Measurements from ENCODE around the gene GON4L. TPM values are rescaled to one million over a fixed set of nuclear protein-coding genes. Genes with fewer than 3 reads are reported as not detected.

GON4L gene
- total RNA-seq, 1 donor from 2014 or later: 20.5 TPM

GRCh38 chr1:155880950-155881349 is 23.9 kb upstream of the GON4L start:
- Histone ChIP-seq H3K27me3 (ENCODE audit: control insufficient read depth, insufficient read depth, low read length) (no peaks in the 10 kb centered on the region), H3K4me3 (ENCODE audit: low read depth, low read length) (no peak overlapping the region), H3K36me3 (ENCODE audit: control insufficient read depth, insufficient read depth, low read length) (no peaks in the 10 kb centered on the region)
- DNase-seq (ENCODE audit: low read depth): no peak
- no peak for TF ChIP-seq CTCF (IDR thresholded peaks at IDR 0.05; ENCODE audit: insufficient read depth, low read length, severe bottlenecking)
- no peak for FAIRE-seq

GRCh38 chr1:155880251-155880650 is 23.2 kb upstream of the GON4L start:
- FAIRE-seq (no peak), DNase-seq (ENCODE audit: low read depth) (no peak)
- no peaks in the 10 kb centered on the region for H3K36me3 ChIP-seq (ENCODE audit: control insufficient read depth, insufficient read depth, low read length)
- no peak for TF ChIP-seq CTCF (IDR thresholded peaks at IDR 0.05; ENCODE audit: insufficient read depth, low read length, severe bottlenecking)
- H3K4me3 ChIP-seq (ENCODE audit: low read depth, low read length): no peak overlapping the region
- no peaks in the 10 kb centered on the region for H3K27me3 ChIP-seq (ENCODE audit: control insufficient read depth, insufficient read depth, low read length)

GRCh38 chr1:155877945-155878344 is 20.9 kb upstream of the GON4L start:
- FAIRE-seq (no peak), DNase-seq (ENCODE audit: low read depth) (no peak)
- Histone ChIP-seq H3K4me3 (ENCODE audit: low read depth, low read length) (no peak overlapping the region), H3K27me3 (ENCODE audit: control insufficient read depth, insufficient read depth, low read length) (no peaks in the 10 kb centered on the region), H3K36me3 (ENCODE audit: control insufficient read depth, insufficient read depth, low read length) (no peaks in the 10 kb centered on the region)
- TF ChIP-seq CTCF (IDR thresholded peaks at IDR 0.05; ENCODE audit: insufficient read depth, low read length, severe bottlenecking): no peak

- FAIRE-seq: no peak
- TF ChIP-seq CTCF (IDR thresholded peaks at IDR 0.05; ENCODE audit: insufficient read depth, low read length, severe bottlenecking): no peak
- no peaks in the 10 kb centered on the region for H3K27me3 ChIP-seq (ENCODE audit: control insufficient read depth, insufficient read depth, low read length)
- H3K36me3 ChIP-seq (ENCODE audit: control insufficient read depth, insufficient read depth, low read length): no peaks in the 10 kb centered on the region
- H3K4me3 ChIP-seq (ENCODE audit: low read depth, low read length): no peak overlapping the region
- DNase-seq (ENCODE audit: low read depth): peak; percentile 76
Observed at GRCh38 chr1:155873860-155874259, 16.8 kb upstream of the GON4L start.

GRCh38 chr1:155872527-155872926 is 15.5 kb upstream of the GON4L start:
- DNase-seq (ENCODE audit: low read depth) (no peak), FAIRE-seq (no peak)
- H3K27me3 ChIP-seq (ENCODE audit: control insufficient read depth, insufficient read depth, low read length): no peaks in the 10 kb centered on the region
- no peak overlapping the region for H3K4me3 ChIP-seq (ENCODE audit: low read depth, low read length)
- no peaks in the 10 kb centered on the region for H3K36me3 ChIP-seq (ENCODE audit: control insufficient read depth, insufficient read depth, low read length)
- no peak for TF ChIP-seq CTCF (IDR thresholded peaks at IDR 0.05; ENCODE audit: insufficient read depth, low read length, severe bottlenecking)

GRCh38 chr1:155871390-155871789 is 14.4 kb upstream of the GON4L start:
- TF ChIP-seq CTCF (IDR thresholded peaks at IDR 0.05; ENCODE audit: insufficient read depth, low read length, severe bottlenecking): no peak
- Histone ChIP-seq H3K27me3 (ENCODE audit: control insufficient read depth, insufficient read depth, low read length) (no peaks in the 10 kb centered on the region), H3K36me3 (ENCODE audit: control insufficient read depth, insufficient read depth, low read length) (no peaks in the 10 kb centered on the region), H3K4me3 (ENCODE audit: low read depth, low read length) (no peak overlapping the region)
- FAIRE-seq (no peak), DNase-seq (ENCODE audit: low read depth) (no peak)
